GM19372 (cell line): ENCODE results near the gene SIN3B.
A peak's percentile ranks its signal among the peaks of the same experiment; 100 is the strongest.

ENCODE experiments used
- ATAC-seq: cut with Tn5 transposase; IDR thresholded peaks from one replicate; pipeline ENCODE4 v1.9.1; 2021; ENCODE audit warnings: mild to moderate bottlenecking, low read depth, moderate library complexity; ENCODE audit not compliant: unreplicated experiment

The SIN3B gene

GRCh38 chr19:16887353-16888265 lies 58.4 kb downstream of the SIN3B start:
- no peak for ATAC-seq

GRCh38 chr19:16888629-16889365 lies 59.6 kb downstream of the SIN3B start, which contains the start of gene F2RL3:
Gene F2RL3 (plus strand): TSS chr19:16888999. CDS start chr19:16889190, 191 bp downstream.
- ATAC-seq, result no peak

DNA sequence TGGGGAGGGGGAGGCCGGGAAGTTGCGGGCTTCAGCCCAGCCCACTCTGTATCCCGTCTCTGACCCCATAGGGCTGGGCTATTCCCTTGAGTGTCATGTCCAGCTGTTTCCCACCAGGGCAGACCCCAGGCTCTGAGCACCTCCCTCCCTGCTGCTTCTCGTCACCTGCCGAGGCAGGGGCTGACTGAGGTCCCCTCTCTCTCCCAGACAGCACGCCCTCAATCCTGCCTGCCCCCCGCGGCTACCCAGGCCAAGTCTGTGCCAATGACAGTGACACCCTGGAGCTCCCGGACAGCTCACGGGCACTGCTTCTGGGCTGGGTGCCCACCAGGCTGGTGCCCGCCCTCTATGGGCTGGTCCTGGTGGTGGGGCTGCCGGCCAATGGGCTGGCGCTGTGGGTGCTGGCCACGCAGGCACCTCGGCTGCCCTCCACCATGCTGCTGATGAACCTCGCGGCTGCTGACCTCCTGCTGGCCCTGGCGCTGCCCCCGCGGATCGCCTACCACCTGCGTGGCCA lies 60.2 kb downstream of the SIN3B start:
- ATAC-seq, result no peak

GRCh38 chr19:16889883-16890460 lies 60.8 kb downstream of the SIN3B start:
- ATAC-seq, result no peak

DNA sequence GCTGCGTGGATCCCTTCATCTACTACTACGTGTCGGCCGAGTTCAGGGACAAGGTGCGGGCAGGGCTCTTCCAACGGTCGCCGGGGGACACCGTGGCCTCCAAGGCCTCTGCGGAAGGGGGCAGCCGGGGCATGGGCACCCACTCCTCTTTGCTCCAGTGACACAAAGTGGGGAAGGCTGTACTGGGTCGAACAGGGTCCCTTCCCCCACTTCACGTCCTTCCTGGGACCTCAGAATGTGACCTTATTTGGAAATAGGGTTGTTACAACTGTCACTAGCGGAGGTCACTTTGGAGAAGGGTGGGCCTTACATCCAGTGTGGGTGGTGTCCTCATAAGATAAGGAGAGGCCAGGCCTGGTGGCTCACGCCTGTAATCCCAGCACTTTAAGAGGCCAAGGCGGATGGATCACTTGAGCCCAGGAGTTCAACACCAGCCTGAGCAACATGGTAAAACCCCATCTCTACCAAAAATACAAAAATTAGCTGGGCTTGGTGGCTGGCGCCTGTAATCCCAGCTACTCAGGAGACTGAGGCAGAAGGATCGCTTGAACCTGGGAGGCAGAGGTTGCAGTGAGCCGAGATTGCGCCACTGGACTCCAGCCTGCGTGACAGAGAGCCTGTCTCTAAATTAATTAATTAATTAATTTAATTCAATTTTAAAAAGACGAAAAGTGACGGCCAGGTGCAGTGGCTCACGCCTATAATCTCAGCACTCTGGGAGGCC lies 61.4 kb downstream of the SIN3B start:
- ATAC-seq, result no peak

DNA sequence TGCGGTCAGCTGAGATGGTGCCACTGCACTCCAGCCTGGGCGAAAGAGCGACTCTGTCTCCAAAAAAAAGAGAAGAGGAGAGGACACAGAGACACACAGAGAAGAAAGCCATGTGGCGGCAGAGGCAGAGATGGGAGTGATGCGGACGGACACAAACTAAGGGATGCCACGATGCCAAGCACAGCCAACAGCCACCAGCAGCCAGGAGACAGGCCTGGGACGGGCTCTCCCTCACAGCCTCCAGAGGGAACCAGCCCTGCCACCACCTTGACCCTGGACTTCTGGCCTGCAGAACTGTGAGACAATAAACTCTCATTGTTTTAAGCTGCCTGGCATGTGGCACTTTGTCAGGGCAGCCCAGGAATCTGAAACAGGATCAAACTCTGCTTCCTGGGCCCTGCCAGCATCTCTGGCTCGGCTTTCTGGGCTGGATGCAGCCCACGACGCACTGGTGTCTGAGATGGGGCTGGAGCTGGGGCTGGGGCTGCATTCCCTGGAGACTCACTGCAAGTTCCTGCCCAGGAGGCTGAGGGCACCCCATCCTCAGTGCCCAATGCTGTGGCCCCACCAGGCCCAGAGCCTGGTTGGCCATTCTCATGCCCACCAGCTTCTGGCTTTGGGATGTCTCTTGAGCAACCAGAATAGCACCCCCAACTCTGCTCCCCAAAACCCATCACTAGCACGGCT lies 62.6 kb downstream of the SIN3B start:
- ATAC-seq, result no peak

DNA sequence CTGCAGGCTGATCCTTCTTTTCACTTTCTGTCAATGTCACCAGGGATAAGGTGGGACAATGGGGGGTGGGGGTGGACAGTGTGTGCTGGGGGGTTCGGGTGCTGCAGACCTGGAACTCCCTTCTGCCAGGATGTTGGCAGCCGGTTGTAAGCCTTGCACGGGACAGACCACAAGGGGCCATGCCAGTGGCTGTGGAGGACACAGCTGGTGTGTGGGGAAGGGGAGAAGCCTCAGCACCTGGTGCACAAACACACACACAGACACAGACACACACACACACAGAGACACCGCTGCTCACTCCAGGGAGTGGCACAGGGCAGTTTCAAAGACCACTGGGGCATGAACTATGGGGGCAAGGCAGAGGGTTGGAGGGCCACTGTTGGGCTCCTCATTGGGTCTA lies 63.2 kb downstream of the SIN3B start:
- no peak for ATAC-seq

- no peak for ATAC-seq
Observed at GRCh38 chr19:16892868-16893685, 63.9 kb downstream of the SIN3B start.

DNA sequence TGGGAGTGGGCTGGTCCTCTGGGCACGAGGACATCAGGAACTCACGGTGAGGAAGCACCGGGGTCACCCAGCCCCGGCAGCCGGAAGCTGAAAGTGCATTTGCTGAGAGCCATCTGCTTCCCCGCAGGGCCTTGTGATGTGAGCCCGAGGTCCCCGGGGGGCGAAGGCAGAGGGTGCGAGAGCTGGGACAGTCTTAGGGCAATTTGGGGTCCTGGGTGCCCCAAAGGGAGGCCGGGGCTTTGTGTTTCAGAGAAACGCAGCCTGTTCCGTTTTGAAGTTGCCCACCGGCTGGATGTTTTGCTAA lies 64.4 kb downstream of the SIN3B start:
- ATAC-seq, result no peak

GRCh38 chr19:16894080-16894479 lies 64.9 kb downstream of the SIN3B start:
- no peak for ATAC-seq

- ATAC-seq, result no peak
Observed at GRCh38 chr19:16895467-16896145, 66.4 kb downstream of the SIN3B start.

- peak; percentile 46 for ATAC-seq
Observed at GRCh38 chr19:16896146-16897028, 67.2 kb downstream of the SIN3B start.

GRCh38 chr19:16897029-16897855 lies 68.0 kb downstream of the SIN3B start:
- peak; percentile 63 for ATAC-seq

- ATAC-seq, result no peak
Observed at GRCh38 chr19:16897856-16898161, 68.6 kb downstream of the SIN3B start.

- no peak for ATAC-seq
Observed at GRCh38 chr19:16898361-16899015, 69.3 kb downstream of the SIN3B start.

GRCh38 chr19:16899566-16900075 lies 70.4 kb downstream of the SIN3B start:
- no peak for ATAC-seq
